AG09309 (cell line): Measurements from ENCODE around the gene EXOG.
"Not testable (repeated sequence)": the region's sequence is repeated elsewhere in the genome, so short reads cannot be mapped to it uniquely, and the experiment has no call there.

Source experiments
- DNase-seq: peaks from one replicate; pipeline ENCODE4 v3.0.0-alpha.2; 2010; ENCODE audit warnings: low read depth
- H3K4me3 ChIP-seq: 2 replicates; pipeline ENCODE4 v1.5.1; 2011; ENCODE audit warnings: mild to moderate bottlenecking, low read depth, low read length, moderate library complexity; ENCODE audit not compliant: control insufficient read depth
- TF ChIP-seq, protein P1 (sequence below): IDR thresholded peaks from 2 replicates; pipeline ENCODE4 v1.5.1; 2011; ENCODE audit warnings: mild to moderate bottlenecking, low read depth, low read length, inconsistent platforms; ENCODE audit not compliant: insufficient read depth, control insufficient read depth; ENCODE audit errors: missing control alignments

EXOG gene

DNA sequence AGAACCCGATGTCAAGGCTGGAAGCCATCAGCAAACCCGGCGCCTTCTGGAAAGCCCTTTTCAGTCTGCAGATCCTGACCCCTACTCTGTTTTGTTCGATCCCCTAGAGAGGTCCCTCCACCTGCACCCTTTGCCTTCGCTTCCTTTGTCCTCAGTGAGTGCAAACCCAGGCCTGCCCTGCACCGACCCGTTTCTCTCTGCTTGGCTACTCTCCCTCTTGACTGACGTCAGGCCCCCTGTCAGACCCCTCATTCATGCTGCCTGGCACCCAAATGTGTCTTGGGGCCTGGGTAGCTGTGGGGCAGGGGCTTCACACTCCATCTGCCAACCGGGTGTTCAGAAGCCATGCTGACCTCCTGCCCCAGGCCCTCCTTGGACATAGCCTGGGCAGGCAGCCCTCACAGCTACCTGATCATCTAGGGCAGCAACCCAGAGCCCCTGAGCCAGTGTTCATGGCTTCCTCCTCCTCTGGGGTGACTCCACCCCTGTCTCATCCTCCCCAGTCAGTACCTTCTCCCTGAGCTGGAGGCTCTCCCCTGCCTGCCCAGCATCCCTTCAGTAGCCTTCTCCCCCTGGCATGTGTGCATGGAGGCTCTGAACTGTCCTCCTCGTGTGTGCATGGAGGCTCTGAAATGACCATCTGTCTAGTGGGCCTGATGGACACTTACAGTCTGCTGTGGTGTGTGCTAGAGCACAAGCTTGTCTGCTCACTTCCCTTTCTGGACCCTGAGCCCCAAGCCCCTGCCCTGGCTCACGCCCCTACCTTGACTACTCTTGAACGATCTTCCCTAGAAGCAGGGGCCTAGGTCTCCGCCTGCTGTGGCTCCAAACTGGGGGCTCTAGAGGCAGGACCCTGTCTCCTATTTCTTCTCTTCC is 69.4 kb downstream of the EXOG start:
- no peak overlapping the region for H3K4me3 ChIP-seq
- DNase-seq: no peak
- TF ChIP-seq, protein P1, sequence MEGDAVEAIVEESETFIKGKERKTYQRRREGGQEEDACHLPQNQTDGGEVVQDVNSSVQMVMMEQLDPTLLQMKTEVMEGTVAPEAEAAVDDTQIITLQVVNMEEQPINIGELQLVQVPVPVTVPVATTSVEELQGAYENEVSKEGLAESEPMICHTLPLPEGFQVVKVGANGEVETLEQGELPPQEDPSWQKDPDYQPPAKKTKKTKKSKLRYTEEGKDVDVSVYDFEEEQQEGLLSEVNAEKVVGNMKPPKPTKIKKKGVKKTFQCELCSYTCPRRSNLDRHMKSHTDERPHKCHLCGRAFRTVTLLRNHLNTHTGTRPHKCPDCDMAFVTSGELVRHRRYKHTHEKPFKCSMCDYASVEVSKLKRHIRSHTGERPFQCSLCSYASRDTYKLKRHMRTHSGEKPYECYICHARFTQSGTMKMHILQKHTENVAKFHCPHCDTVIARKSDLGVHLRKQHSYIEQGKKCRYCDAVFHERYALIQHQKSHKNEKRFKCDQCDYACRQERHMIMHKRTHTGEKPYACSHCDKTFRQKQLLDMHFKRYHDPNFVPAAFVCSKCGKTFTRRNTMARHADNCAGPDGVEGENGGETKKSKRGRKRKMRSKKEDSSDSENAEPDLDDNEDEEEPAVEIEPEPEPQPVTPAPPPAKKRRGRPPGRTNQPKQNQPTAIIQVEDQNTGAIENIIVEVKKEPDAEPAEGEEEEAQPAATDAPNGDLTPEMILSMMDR: no peak

DNA sequence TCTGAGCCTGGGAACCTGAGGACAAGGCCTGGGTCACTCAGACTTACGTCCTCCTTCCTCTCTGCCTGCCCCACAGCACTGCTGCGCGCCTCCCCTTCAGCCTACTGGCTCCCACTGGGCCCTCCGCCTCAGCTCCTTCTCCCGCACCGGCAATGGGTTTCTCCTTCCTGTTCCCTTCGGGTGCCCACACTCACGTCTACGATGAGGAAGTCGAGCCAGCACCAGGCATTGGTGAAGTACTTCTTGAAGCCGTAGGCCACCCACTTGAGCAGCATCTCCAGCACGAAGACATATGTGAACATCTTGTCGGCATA is 70.0 kb downstream of the EXOG start:
- TF ChIP-seq, protein P1: no peak
- no peak for DNase-seq
- no peak overlapping the region for H3K4me3 ChIP-seq

DNA sequence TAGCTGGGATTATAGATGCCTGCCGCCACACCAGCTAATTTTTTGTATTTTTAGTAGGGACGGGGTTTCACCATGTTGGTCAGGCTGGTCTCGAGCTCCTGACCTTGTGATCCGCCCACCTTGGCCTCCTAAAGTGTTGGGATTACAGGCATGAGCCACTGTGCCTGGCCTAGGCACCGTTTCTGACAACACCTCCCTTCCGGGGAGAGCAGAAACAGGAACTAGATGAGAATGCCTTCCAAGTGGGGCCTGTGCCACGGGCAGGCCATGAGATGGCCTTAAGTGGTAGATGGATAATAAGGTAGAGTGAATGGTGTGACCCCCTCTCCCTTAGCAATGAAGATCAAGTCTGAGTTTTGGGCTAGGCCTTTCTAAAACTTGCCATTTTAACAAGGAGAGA is 70.7 kb downstream of the EXOG start:
- H3K4me3 ChIP-seq, DNase-seq: not testable (repeated sequence)

DNA sequence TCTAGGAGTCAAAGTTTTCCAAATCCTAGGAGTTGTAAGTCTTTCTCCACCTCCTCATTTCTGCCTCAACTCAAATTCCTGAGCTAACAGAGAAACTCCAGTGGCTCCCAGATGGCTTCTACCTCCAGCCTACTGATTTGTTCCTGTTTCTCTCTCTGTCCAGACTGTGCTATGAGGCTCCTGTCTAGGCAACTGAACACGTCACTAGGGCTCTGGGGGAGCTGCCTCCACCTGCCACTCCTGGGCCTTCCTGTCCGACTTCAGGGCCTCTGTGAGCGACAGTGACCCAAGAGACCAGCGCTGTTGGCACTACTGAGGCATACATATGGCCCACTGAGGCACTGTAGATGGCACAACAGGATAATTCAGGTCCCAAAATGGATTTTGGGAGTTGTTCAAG is 71.4 kb downstream of the EXOG start:
- no peak overlapping the region for H3K4me3 ChIP-seq
- DNase-seq: no peak
- TF ChIP-seq, protein P1: no peak

DNA sequence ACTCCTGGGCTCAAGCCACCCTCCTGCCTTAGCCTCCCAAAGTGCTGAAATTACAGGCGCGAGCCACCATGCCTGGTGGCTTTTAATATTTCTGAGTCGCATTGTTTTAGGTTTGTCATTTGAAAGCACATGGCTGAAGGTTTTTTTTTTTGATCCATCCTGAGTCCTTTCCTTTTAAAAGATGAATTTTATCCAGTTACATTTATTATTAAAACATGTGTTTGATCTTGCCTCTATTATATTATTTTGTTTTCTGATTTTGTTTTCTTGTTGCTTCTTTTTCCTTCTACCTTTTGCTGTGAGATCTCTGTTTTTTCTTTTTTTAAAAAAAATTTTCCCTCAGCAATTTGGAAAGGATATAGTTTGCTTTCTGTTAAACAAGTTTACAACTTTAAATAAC is 77.0 kb downstream of the EXOG start:
- no peak overlapping the region for H3K4me3 ChIP-seq
- TF ChIP-seq, protein P1: no peak
- no peak for DNase-seq

DNA sequence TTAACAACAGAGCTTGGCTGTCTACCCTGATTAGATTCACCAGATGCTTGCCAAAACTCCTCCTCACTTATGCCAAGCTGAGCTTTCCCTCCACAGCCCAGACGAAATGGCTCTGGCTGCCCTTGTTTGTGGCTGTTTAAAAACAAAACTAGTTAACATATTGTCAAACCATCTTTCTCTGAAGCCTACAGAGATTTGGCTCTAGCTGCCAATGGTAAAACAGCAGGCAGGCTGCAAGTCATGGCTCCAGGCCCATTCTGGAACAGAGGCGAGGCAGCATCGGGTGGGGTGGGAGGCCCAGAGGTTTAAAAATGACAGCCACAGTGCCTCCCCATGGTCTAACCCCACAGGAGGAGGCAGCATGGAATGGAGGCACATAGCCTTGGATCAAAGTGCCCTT is 77.4 kb downstream of the EXOG start:
- no peak overlapping the region for H3K4me3 ChIP-seq
- TF ChIP-seq, protein P1: no peak
- DNase-seq: no peak

DNA sequence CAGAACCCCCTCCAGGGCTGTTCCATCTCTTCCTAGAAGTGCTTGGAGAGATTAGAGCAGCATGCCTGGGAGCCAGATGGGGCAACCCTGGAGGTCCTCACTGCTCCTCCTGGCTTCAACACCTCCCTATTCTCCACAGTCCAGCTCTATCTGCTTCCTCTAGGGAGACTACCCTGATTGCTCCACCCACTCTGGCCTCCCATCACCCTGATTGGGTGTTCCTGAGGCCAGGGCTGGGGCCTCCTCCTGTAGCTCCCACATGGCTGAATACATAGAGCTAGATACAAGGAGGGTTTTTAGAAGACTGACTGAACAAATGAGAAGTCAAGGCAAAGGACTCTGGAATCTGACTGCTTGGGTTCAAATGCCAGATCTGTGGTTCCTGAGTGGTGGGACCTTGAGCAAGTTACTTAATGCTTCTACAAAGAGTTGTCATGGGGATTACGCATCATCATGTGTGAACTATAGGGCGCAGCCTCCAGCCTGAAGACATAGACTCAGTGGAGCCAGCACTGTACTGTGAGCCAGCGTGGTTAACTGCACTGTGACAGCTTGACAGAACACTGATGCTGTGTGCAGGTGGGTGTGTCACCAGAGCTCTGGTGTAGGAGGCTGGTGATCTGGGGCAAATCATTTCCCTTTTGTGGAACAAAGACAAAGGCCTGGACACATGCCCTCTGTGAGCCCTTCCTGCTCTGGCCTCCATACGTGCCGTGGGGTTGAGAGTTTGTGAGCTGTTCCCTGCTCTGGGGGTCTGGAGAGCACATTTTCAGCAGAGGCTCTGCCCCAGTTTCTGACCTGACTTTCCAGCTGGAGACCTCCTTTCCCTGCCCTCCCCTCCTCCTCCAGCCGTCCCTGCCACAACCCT is 78.5 kb downstream of the EXOG start:
- DNase-seq: no peak
- TF ChIP-seq, protein P1: no peak

More for the DNA sequence above, 78.5 kb downstream of the EXOG start:
- H3K4me3 ChIP-seq: no peak overlapping the region
